NB4 (cell line): Measurements from ENCODE around the gene FANCI.

ENCODE experiments used
- DNase-seq: peaks from one replicate; pipeline ENCODE4 v3.0.0; 2010; ENCODE audit warnings: low read depth
- H3K4me3 ChIP-seq: one replicate; pipeline ENCODE4 v1.5.1; 2011; ENCODE audit warnings: mild to moderate bottlenecking, low read depth, low read length, moderate library complexity
- CTCF ChIP-seq: IDR thresholded peaks from one replicate; pipeline ENCODE4 v1.5.1; 2012; ENCODE audit warnings: low read depth, low read length
- MAX ChIP-seq: IDR thresholded peaks from 2 replicates; pipeline ENCODE4 v1.6.1; 2011; ENCODE audit warnings: low read depth, low read length
- MYC ChIP-seq: IDR thresholded peaks from 2 replicates; pipeline ENCODE4 v1.6.1; 2011; ENCODE audit warnings: low read depth, low read length
- POLR2A ChIP-seq: IDR thresholded peaks from 2 replicates; pipeline ENCODE4 v1.6.1; 2011; ENCODE audit warnings: mild to moderate bottlenecking; ENCODE audit not compliant: insufficient read length; ENCODE audit errors: extremely low read depth

The FANCI gene

GRCh38 chr15:89346516-89347231, 102.9 kb downstream of the FANCI start:
- peak; percentile 70 for DNase-seq
- no peak overlapping the region for H3K4me3 ChIP-seq
- TF ChIP-seq MYC (no peak), POLR2A (no peak), CTCF (no peak), MAX (no peak)

DNA sequence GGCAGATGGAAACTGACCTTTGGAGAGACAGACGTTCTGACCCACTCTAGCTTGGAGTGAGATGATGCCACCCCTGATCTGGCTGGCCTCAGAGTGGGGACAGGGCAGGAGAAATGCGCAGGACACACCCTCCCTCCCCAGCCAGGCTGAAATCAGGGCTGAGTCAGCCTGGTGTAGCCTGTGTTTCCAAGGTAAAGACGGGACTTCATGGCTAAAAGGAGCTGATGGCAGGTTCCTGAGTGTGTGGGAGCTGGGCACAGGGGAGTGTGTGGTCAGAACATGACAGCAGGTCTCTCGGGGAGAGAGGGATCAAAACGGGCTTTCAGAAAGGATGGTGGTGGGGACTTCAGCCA, 105.4 kb downstream of the FANCI start:
- H3K4me3 ChIP-seq = no peak overlapping the region
- DNase-seq = no peak
- TF ChIP-seq CTCF (no peak), POLR2A (no peak), MAX (no peak), MYC (no peak)

GRCh38 chr15:89352476-89352875, 108.7 kb downstream of the FANCI start:
- TF ChIP-seq CTCF = no peak
- no peak for TF ChIP-seq POLR2A
- TF ChIP-seq MAX = no peak
- no peak for TF ChIP-seq MYC
- no peak overlapping the region for H3K4me3 ChIP-seq
- no peak for DNase-seq

- no peak overlapping the region for H3K4me3 ChIP-seq
- no peak for DNase-seq
- TF ChIP-seq MYC (no peak), POLR2A (no peak), CTCF (no peak), MAX (no peak)
Measured at GRCh38 chr15:89353991-89354390, 110.2 kb downstream of the FANCI start.

DNA sequence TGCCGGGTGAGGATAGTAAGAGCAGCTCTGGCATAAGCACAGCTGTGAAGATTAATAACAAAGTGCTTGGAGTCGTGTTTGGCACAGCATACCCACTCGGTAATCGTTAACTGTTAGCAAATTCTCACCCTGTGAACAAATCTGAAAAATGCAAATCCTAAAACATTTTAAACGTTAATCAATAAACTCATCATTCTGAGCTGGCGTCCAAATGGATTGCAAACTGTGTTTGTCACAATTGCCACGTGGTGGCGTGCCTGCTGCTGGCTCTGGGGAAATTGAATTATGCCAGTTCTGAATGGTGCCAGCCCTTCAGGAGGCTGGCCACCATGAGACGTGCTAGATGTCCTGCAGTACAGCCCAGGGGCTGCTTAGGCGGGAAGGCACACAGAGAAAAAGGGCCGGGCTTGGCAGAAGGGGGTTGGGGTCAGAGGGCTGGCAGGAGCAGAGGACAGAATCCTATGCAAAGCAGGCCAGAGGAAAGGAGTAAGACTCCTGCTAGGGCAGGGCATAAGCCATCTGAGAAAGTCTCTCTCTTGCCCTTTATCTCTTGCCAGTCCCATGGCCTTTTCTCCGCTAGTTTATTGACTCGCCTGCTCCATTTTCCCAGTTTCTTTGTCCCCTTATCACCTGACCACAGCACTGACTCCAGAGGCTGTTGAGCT, 113.0 kb downstream of the FANCI start:
- no peak for TF ChIP-seq POLR2A
- TF ChIP-seq MYC = peak; percentile 30; the same call in 1 of the 2 replicates
- peak; percentile 76 for TF ChIP-seq CTCF
- peak; percentile 96 for TF ChIP-seq MAX
- no peak overlapping the region for H3K4me3 ChIP-seq
- peak; percentile 57 for DNase-seq
